ENCODE results near the gene LDLRAD1. TPM values are rescaled to one million over a fixed set of nuclear protein-coding genes. Genes with fewer than 3 reads are reported as not detected.

The LDLRAD1 gene
- total RNA-seq, 1 experiment from 2014 or later: not detected

DNA sequence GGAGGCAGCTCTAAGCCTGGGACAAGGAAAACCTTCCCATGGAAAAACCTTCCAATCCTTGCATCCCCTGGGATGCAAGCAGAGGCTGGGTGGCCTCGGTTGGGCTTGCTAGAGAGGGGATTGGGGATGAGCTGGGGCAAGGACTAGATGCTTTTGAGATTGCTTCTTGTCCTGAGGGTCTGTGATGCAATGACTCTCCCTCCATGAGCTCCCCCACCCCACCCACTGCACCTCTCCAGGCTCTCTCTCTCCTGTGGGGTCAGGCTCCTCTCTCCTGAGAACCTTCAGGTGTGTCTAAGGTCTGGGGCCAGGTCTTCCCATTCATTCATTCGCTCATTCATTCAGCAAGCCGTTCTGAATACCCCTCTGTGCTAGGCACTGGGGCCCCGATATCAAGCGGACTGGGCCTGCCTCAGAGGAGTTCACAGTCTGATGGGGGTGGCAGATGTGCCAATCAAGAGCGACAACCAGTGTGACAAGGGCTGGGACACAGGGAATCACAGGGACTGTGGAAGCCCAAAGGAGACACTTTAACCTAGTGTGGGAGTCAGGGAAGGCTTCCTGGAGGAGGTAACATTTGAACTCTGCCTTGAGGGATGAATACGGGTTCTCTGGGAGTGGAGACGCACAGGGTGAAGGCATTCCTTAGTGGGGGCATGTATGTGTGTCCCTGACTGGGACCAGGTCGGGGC is 6.5 kb downstream of the LDLRAD1 start:
- no peak for DNase-seq
- no peaks in the 10 kb centered on the region for H3K23me2 ChIP-seq (ENCODE audit: insufficient read length, low read depth, low read length, poor library complexity, severe bottlenecking)
- no peak overlapping the region for H3K23ac ChIP-seq (ENCODE audit: insufficient read length, low read depth, low read length)
- H3K14ac ChIP-seq (ENCODE audit: insufficient read depth, low read length): no peak overlapping the region
- no peak overlapping the region for H4K91ac ChIP-seq (ENCODE audit: insufficient read length, low read depth, low read length)
- H4K8ac ChIP-seq (replicated peaks; ENCODE audit: insufficient read length, low read depth, low read length): no peak overlapping the region
- no peak overlapping the region for H2BK5ac ChIP-seq (ENCODE audit: insufficient read length, low read length)
- no peaks in the 10 kb centered on the region for H3K9me3 ChIP-seq (ENCODE audit: control insufficient read depth, low read depth, low read length)
- TF ChIP-seq, protein P1, sequence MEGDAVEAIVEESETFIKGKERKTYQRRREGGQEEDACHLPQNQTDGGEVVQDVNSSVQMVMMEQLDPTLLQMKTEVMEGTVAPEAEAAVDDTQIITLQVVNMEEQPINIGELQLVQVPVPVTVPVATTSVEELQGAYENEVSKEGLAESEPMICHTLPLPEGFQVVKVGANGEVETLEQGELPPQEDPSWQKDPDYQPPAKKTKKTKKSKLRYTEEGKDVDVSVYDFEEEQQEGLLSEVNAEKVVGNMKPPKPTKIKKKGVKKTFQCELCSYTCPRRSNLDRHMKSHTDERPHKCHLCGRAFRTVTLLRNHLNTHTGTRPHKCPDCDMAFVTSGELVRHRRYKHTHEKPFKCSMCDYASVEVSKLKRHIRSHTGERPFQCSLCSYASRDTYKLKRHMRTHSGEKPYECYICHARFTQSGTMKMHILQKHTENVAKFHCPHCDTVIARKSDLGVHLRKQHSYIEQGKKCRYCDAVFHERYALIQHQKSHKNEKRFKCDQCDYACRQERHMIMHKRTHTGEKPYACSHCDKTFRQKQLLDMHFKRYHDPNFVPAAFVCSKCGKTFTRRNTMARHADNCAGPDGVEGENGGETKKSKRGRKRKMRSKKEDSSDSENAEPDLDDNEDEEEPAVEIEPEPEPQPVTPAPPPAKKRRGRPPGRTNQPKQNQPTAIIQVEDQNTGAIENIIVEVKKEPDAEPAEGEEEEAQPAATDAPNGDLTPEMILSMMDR (conservative IDR thresholded peaks at IDR 0.05): no peak
- H2BK12ac ChIP-seq (ENCODE audit: insufficient read length, low read depth, low read length): no peak overlapping the region
- no peaks in the 10 kb centered on the region for H3K36me3 Mint-ChIP-seq (ENCODE audit: insufficient read depth in 1 of 3, low read depth in 3 of 3)
- H2AFZ ChIP-seq (ENCODE audit: low read length): no peak overlapping the region
- H2BK120ac ChIP-seq (ENCODE audit: low read depth, low read length, poor library complexity, severe bottlenecking): no peak overlapping the region
- no peaks in the 10 kb centered on the region for H3K9me3 Mint-ChIP-seq
- H4K5ac ChIP-seq (ENCODE audit: insufficient read length, low read depth, low read length): no peak overlapping the region
- no peak overlapping the region for H3K4me2 ChIP-seq (ENCODE audit: insufficient read depth, insufficient read length, low read length)
- H3K4me1 ChIP-seq (ENCODE audit: insufficient read depth, low read length): no peaks in the 10 kb centered on the region
- H4K20me1 ChIP-seq (ENCODE audit: control insufficient read depth, insufficient read depth, insufficient read length): no peaks in the 10 kb centered on the region
- no peak overlapping the region for H2BK15ac ChIP-seq (ENCODE audit: low read depth, low read length)
- no peak overlapping the region for H3K4ac ChIP-seq (ENCODE audit: low read depth, low read length)
- no peaks in the 10 kb centered on the region for H3K79me2 ChIP-seq (ENCODE audit: insufficient read depth, low read length)
- no peak overlapping the region for H3K27ac ChIP-seq (ENCODE audit: insufficient read length, low read depth, low read length)
- H3K4me3 Mint-ChIP-seq: no peak overlapping the region
- no peak overlapping the region for H3T11ph ChIP-seq (ENCODE audit: low read length)
- no peak overlapping the region for H3K56ac ChIP-seq (ENCODE audit: insufficient read length, low read depth, low read length)
- H3K79me1 ChIP-seq (ENCODE audit: insufficient read depth, low read depth, low read length, poor library complexity, severe bottlenecking): no peaks in the 10 kb centered on the region
- no peaks in the 10 kb centered on the region for H3K27me3 ChIP-seq (ENCODE audit: insufficient read depth, low read length)
- no peak overlapping the region for H2AK5ac ChIP-seq (ENCODE audit: insufficient read length, low read length)
- no peak overlapping the region for H3K27ac Mint-ChIP-seq
- WGBS (ENCODE audit: extremely low coverage, insufficient read length, low lambda C conversion rate): no CpG with 5 or more reads among the region's 9 CpGs
- peaks cover 5 to 10% of the 10 kb centered on the region in 2 experiments for H3K4me1 Mint-ChIP-seq
- H3K18ac ChIP-seq (ENCODE audit: insufficient read length, low read depth, low read length): no peak overlapping the region
- H2BK20ac ChIP-seq (ENCODE audit: low read depth, low read length, poor library complexity, severe bottlenecking): no peak overlapping the region
- no peak overlapping the region for H3K9ac ChIP-seq (ENCODE audit: extremely low read depth, insufficient read length, low read length)
- H3K27me3 Mint-ChIP-seq (ENCODE audit: low read depth): peaks cover 1% of the 10 kb centered on the region

All from H9 (cell line).